K562 (cell line): ENCODE data around the gene ID1. TPM values are rescaled to one million over a fixed set of nuclear protein-coding genes. Genes with fewer than 3 reads are reported as not detected.

ENCODE experiments used
- ELF2 ChIP-seq: fragments of 250-450 bp; sonication (Bioruptor Pico); IDR thresholded peaks from 2 replicates; pipeline ENCODE4 v1.5.0; 2021; ENCODE audit warnings: mild to moderate bottlenecking
- FOXA1 ChIP-seq: fragments of 450-650 bp; IDR thresholded peaks from 2 replicates; pipeline ENCODE4 v1.6.1; 2016; ENCODE audit warnings: mild to moderate bottlenecking, borderline replicate concordance
- FOXM1 ChIP-seq, 2 experiments: fragments of 450-650 bp in 1 of 2; sonication (generic) in 1 of 2; formaldehyde crosslinking in 1 of 2; IDR thresholded peaks; 2 replicates each; pipeline versions ENCODE4 v1.6.1 to v1.9.0; 2017 to 2022; ENCODE audit warnings: low read depth in 2 of 2, mild to moderate bottlenecking in 2 of 2, missing genetic modification reagents in 1 of 2, moderate library complexity in 1 of 2
- HDAC1 ChIP-seq, 2 experiments: fragments of 450-650 bp; IDR thresholded peaks; 2 replicates each; pipeline ENCODE4 v1.6.1; 2016 to 2017; ENCODE audit warnings: inconsistent platforms in 1 of 2, mild to moderate bottlenecking in 1 of 2, moderate library complexity in 1 of 2
- ILF3 ChIP-seq: fragments of 450-650 bp; IDR thresholded peaks from 2 replicates; pipeline ENCODE4 v1.6.1; 2018; ENCODE audit warnings: antibody characterized with exemption, mild to moderate bottlenecking, moderate library complexity, borderline replicate concordance
- NKRF ChIP-seq: fragments of 450-650 bp; IDR thresholded peaks from 2 replicates; pipeline ENCODE4 v1.6.1; 2016; ENCODE audit warnings: borderline replicate concordance
- NR2C2 ChIP-seq, 2 experiments: fragments of 200-800 bp in 1 of 2; sonication (Bioruptor generic) in 1 of 2; sonication (generic) in 1 of 2; formaldehyde crosslinking in 1 of 2; IDR thresholded peaks; 2 replicates each; pipeline versions ENCODE4 v1.6.1 to v1.8.0; 2016 to 2022; ENCODE audit warnings: mild to moderate bottlenecking in 1 of 2, missing compliant biosample characterization in 1 of 2, missing genetic modification characterization in 1 of 2, missing genetic modification reagents in 1 of 2
- NR2F6 ChIP-seq: fragments of 450-650 bp; formaldehyde crosslinking; IDR thresholded peaks from 2 replicates; pipeline ENCODE4 v1.4.0; 2020; ENCODE audit warnings: mild to moderate bottlenecking
- POLR2AphosphoS2 ChIP-seq: IDR thresholded peaks from 2 replicates; pipeline ENCODE4 v1.6.1; 2012; ENCODE audit warnings: low read length, improper control_type of control experiment
- PTRF ChIP-seq: fragments of 450-650 bp; IDR thresholded peaks from 2 replicates; pipeline ENCODE4 v1.6.1; 2016; ENCODE audit warnings: mild to moderate bottlenecking, missing genetic modification characterization, missing compliant biosample characterization
- RBBP5 ChIP-seq: fragments of 200-600 bp; sonication (generic); IDR thresholded peaks from 2 replicates; pipeline ENCODE4 v1.6.1; 2012; ENCODE audit warnings: borderline replicate concordance, mild to moderate bottlenecking, low read length, control low read depth, inconsistent platforms; ENCODE audit not compliant: insufficient read depth, poor library complexity, severe bottlenecking
- SAP30 ChIP-seq: fragments of 200-600 bp; sonication (generic); IDR thresholded peaks from 2 replicates; pipeline ENCODE4 v1.6.1; 2012; ENCODE audit warnings: borderline replicate concordance, low read depth, mild to moderate bottlenecking, moderate library complexity, low read length, control low read depth, inconsistent platforms; ENCODE audit not compliant: insufficient read depth, poor library complexity, severe bottlenecking
- TAF9B ChIP-seq: fragments of 450-650 bp; IDR thresholded peaks from 2 replicates; pipeline ENCODE4 v1.6.1; 2018; ENCODE audit warnings: mild to moderate bottlenecking; ENCODE audit not compliant: partially characterized antibody
- TBL1XR1 ChIP-seq, 2 experiments: IDR thresholded peaks; 2 replicates each; pipeline ENCODE4 v1.6.1; 2012; ENCODE audit warnings: improper control_type of control experiment in 2 of 2, low read length in 2 of 2, mild to moderate bottlenecking in 1 of 2
- ZBTB26 ChIP-seq: fragments of 450-650 bp; formaldehyde crosslinking; IDR thresholded peaks from 2 replicates; pipeline ENCODE4 v1.4.0; 2022; ENCODE audit warnings: missing genetic modification characterization
- ZNF197 ChIP-seq: fragments of 200-800 bp; sonication (Bioruptor generic); IDR thresholded peaks from 2 replicates; pipeline ENCODE4 v1.6.1; 2016; ENCODE audit warnings: low read depth, missing genetic modification characterization, missing compliant biosample characterization
- ZNF449 ChIP-seq: fragments of 250-450 bp; sonication (Bioruptor Pico); IDR thresholded peaks from 2 replicates; pipeline ENCODE4 v1.8.0; 2022; ENCODE audit warnings: moderate library complexity, mild to moderate bottlenecking, inconsistent platforms
- ZNF586 ChIP-seq: fragments of 450-650 bp; formaldehyde crosslinking; conservative IDR thresholded peaks from 2 replicates; pipeline ENCODE4 v1.4.0; 2020; ENCODE audit warnings: mild to moderate bottlenecking, moderate library complexity
- ZNF696 ChIP-seq: fragments of 250-450 bp; sonication (Bioruptor Pico); conservative IDR thresholded peaks from 2 replicates; pipeline ENCODE4 v1.4.0; 2020; ENCODE audit warnings: mild to moderate bottlenecking, moderate library complexity
- ZNF76 ChIP-seq: fragments of 250-450 bp; sonication (Bioruptor Pico); IDR thresholded peaks from 2 replicates; pipeline ENCODE4 v1.4.0; 2020; ENCODE audit warnings: mild to moderate bottlenecking, moderate library complexity, borderline replicate concordance
- polyA plus RNA-seq, 8 experiments: library from polyadenylated mRNA; depleted of rRNA in 4 of 8; stranded (reverse) in 5 of 8; unstranded in 3 of 8; fragments of >200 nt; fragmentation: Nextera tagmentation in 2 of 8; fragmentation: Illumina TruSeq in 1 of 8; extraction: Ambion mirVana in 2 of 8; extraction: Trizol in 1 of 8; gene quantifications; 2 replicates each; pipeline versions ENCODE4 v1.2.1 to v1.2.3, GENCODE V29; 2011 to 2014; ENCODE audit warnings: inconsistent platforms in 1 of 8, missing spikeins in 1 of 8
- total RNA-seq, 7 experiments: library from RNA; depleted of rRNA in 6 of 7; stranded (reverse); fragments of >200 nt in 6 of 7; fragmentation: Illumina TruSeq in 2 of 7; extraction: Trizol in 2 of 7; gene quantifications; 2 replicates each; pipeline versions ENCODE4 v1.2.1 to v1.2.3, GENCODE V29; 2011 to 2021; ENCODE audit warnings: low replicate concordance in 1 of 7

The ID1 gene
- total and polyA plus RNA-seq, 9 of the 15 experiments (the other 6 are each of a cell fraction or from before 2014, with no cell fraction given): 1.4 to 358 (median 65.0) TPM

GRCh38 chr20:31572701-31573554, 32.2 kb upstream of the ID1 start (continued):
- TF ChIP-seq NR2C2 (CRISPR knock-in tag; IDR thresholded peaks at IDR 0.05): peak; percentile 97
- TF ChIP-seq NR2C2 (tag; IDR thresholded peaks at IDR 0.05): peak; percentile 99
- TF ChIP-seq SAP30: peak; percentile 33
- 0 out of 2 replicates have a peak, but pooled peaks have one; percentile 50 for TF ChIP-seq ZNF586 (CRISPR knock-in tag)
- no peak for TF ChIP-seq NR2F6 (CRISPR knock-in tag)
- TF ChIP-seq ILF3: peak; percentile 92; the same call in 1 of the 2 replicates
- peak in 1 of 2 experiments; percentile 47; a peak in 3 of 4 replicates for TF ChIP-seq TBL1XR1 (IDR thresholded peaks at IDR 0.05; ENCODE audit: low read length in 2 of 2)
- peak; percentile 73 for TF ChIP-seq TAF9B
- no peak for TF ChIP-seq ZNF696 (CRISPR knock-in tag)
- peak; percentile 27; the same call in 1 of the 2 replicates for TF ChIP-seq ZBTB26
- peak; percentile 23; the same call in 1 of the 2 replicates for TF ChIP-seq POLR2AphosphoS2
- peak; percentile 82; the same call in 1 of the 2 replicates for TF ChIP-seq ZNF449 (CRISPR knock-in tag)
- TF ChIP-seq FOXM1 (IDR thresholded peaks at IDR 0.05; ENCODE audit: low read depth): no peak
- TF ChIP-seq FOXM1 (CRISPR knock-in tag; IDR thresholded peaks at IDR 0.05; ENCODE audit: low read depth): no peak
- TF ChIP-seq NKRF: 0 out of 2 replicates have a peak, but pooled peaks have one; percentile 64
- peak; percentile 68 for TF ChIP-seq ELF2 (CRISPR knock-in tag)
- TF ChIP-seq FOXA1: no peak
- TF ChIP-seq ZNF76 (CRISPR knock-in tag): 0 out of 2 replicates have a peak, but pooled peaks have one; percentile 8
- peak; percentile 73 for TF ChIP-seq PTRF (tag)
- TF ChIP-seq ZNF197 (CRISPR knock-in tag): peak; percentile 83; the same call in 1 of the 2 replicates
- 0 out of 4 replicates have a peak, but pooled peaks of 1 of the 2 experiments have one; percentile 60 for TF ChIP-seq HDAC1 (IDR thresholded peaks at IDR 0.05)
- TF ChIP-seq RBBP5: no peak
